GM12878 (cell line): ENCODE data around the gene ABHD17A. TPM values are rescaled to one million over a fixed set of nuclear protein-coding genes. Genes with fewer than 3 reads are reported as not detected.

Experiments
- BCL11A ChIP-seq: IDR thresholded peaks from 2 replicates; pipeline ENCODE4 v1.6.1; 2011; ENCODE audit warnings: low read depth, low read length
- CBFB ChIP-seq: IDR thresholded peaks from 2 replicates; pipeline ENCODE4 v1.6.1; 2016; ENCODE audit warnings: antibody characterized with exemption, low read depth
- CEBPZ ChIP-seq: fragments of 150-350 bp; IDR thresholded peaks from 2 replicates; pipeline ENCODE4 v1.6.1; 2016; ENCODE audit warnings: low read depth, low read length
- CREB1 ChIP-seq: IDR thresholded peaks from 2 replicates; pipeline ENCODE4 v1.6.1; 2012; ENCODE audit warnings: low read depth, mild to moderate bottlenecking, inconsistent platforms
- CREM ChIP-seq: IDR thresholded peaks from 2 replicates; pipeline ENCODE4 v1.6.1; 2014; ENCODE audit warnings: antibody characterized with exemption, low read depth
- CTCF ChIP-seq, 3 experiments: IDR thresholded peaks in 2 of 3; conservative IDR thresholded peaks in 1 of 3; 2 replicates each; pipeline ENCODE4 v1.5.1; 2011; ENCODE audit warnings: low read depth in 3 of 3, low read length in 3 of 3, mild to moderate bottlenecking in 3 of 3, control low read depth in 2 of 3, moderate library complexity in 2 of 3, inconsistent platforms in 1 of 3, mixed read lengths in 1 of 3; ENCODE audit not compliant: control insufficient read depth in 2 of 3, insufficient read depth in 1 of 3; ENCODE audit errors: extremely low read depth in 1 of 3
- GABPA ChIP-seq: IDR thresholded peaks from 2 replicates; pipeline ENCODE4 v1.6.1; 2014; ENCODE audit warnings: antibody characterized with exemption, low read depth, mild to moderate bottlenecking, inconsistent platforms
- HDAC2 ChIP-seq: fragments of 200-600 bp; sonication (generic); IDR thresholded peaks from 2 replicates; pipeline ENCODE4 v1.6.1; 2017
- KLF5 ChIP-seq: fragments of 450-650 bp; IDR thresholded peaks from 2 replicates; pipeline ENCODE4 v1.6.1; 2014; ENCODE audit warnings: mild to moderate bottlenecking; ENCODE audit not compliant: partially characterized antibody
- MTA2 ChIP-seq: fragments of 450-650 bp; IDR thresholded peaks from 2 replicates; pipeline ENCODE4 v1.6.1; 2016; ENCODE audit warnings: low read depth, mild to moderate bottlenecking, moderate library complexity
- MYB ChIP-seq: fragments of 150-350 bp; IDR thresholded peaks from 2 replicates; pipeline ENCODE4 v1.6.1; 2014; ENCODE audit warnings: mild to moderate bottlenecking, low read depth, low read length, borderline replicate concordance
- RBBP5 ChIP-seq: fragments of 200-600 bp; sonication (generic); conservative IDR thresholded peaks from 2 replicates; pipeline ENCODE4 v1.6.1; 2016
- RELA ChIP-seq: fragments of 450-650 bp; IDR thresholded peaks from 2 replicates; pipeline ENCODE4 v1.8.0; 2014; ENCODE audit warnings: borderline replicate concordance; ENCODE audit not compliant: partially characterized antibody
- RELB ChIP-seq: fragments of 450-650 bp; IDR thresholded peaks from 2 replicates; pipeline ENCODE4 v1.6.1; 2017; ENCODE audit warnings: low read depth, mild to moderate bottlenecking, moderate library complexity
- SKIL ChIP-seq: fragments of 450-650 bp; IDR thresholded peaks from 2 replicates; pipeline ENCODE4 v1.6.1; 2017; ENCODE audit warnings: mild to moderate bottlenecking, low read depth, inconsistent platforms; ENCODE audit not compliant: poor library complexity, severe bottlenecking
- STAT3 ChIP-seq: IDR thresholded peaks from 2 replicates; pipeline ENCODE4 v1.6.1; 2011; ENCODE audit warnings: low read depth, low read length, improper control_type of control experiment
- TARDBP ChIP-seq: IDR thresholded peaks from 2 replicates; pipeline ENCODE4 v1.6.1; 2016; ENCODE audit warnings: borderline replicate concordance
- ZBTB11 ChIP-seq: fragments of 450-650 bp; formaldehyde crosslinking; IDR thresholded peaks from 2 replicates; pipeline ENCODE4 v1.5.0; 2022; ENCODE audit warnings: mild to moderate bottlenecking, missing genetic modification characterization
- polyA plus RNA-seq, 11 experiments: library from polyadenylated mRNA; depleted of rRNA in 4 of 11; unstranded in 6 of 11; stranded (reverse) in 5 of 11; fragments of >200 nt; fragmentation: Nextera tagmentation in 4 of 11; fragmentation: Illumina TruSeq in 1 of 11; extraction: Ambion mirVana in 4 of 11; extraction: Trizol in 1 of 11; gene quantifications; 1 replicate in 1 of 11; 2 replicates in 10 of 11; pipeline versions ENCODE4 v1.2.1 to v1.2.3, GENCODE V29; 2011 to 2016; ENCODE audit warnings: inconsistent platforms in 2 of 11, missing spikeins in 2 of 11, low read depth in 1 of 11
- total RNA-seq, 4 experiments: library from RNA; depleted of rRNA in 3 of 4; stranded (reverse); fragments of >200 nt in 3 of 4; fragmentation: Illumina TruSeq in 1 of 4; extraction: Trizol in 1 of 4; gene quantifications; 2 replicates each; pipeline versions ENCODE4 v1.2.1 to v1.2.3, GENCODE V29; 2013 to 2021

ABHD17A gene
- total and polyA plus RNA-seq, 10 of the 15 experiments (the other 5 are each of a cell fraction or from before 2014, with no cell fraction given) = 0.13 to 126 (median 28.8) TPM; not detected in 1

GRCh38 chr19:1905110-1905862 lies 20.0 kb upstream of the ABHD17A start, which contains the start of the genes ADAT3 and SCAMP4 (continued):
- TF ChIP-seq RELA (peak; percentile 48), RELB (no peak), GABPA (peak; percentile 79), HDAC2 (no peak), BCL11A (no peak), CREB1 (peak; percentile 87), MYB (no peak), STAT3 (no peak), TARDBP (peak; percentile 92; the same call in 1 of the 2 replicates), ZBTB11 (CRISPR knock-in tag) (no peak), CBFB (peak; percentile 96), CREM (peak; percentile 85), KLF5 (peak; percentile 37), RBBP5 (no peak), SKIL (no peak), CEBPZ (no peak), MTA2 (peak; percentile 86), CTCF (IDR thresholded peaks at IDR 0.05 in 2 of 3, conservative IDR thresholded peaks at IDR 0.05 in 1 of 3; ENCODE audit: control insufficient read depth in 2 of 3, extremely low read depth in 1 of 3, insufficient read depth in 1 of 3, low read depth in 3 of 3, low read length in 3 of 3) (no peak)
